Smooth muscle cell (in vitro differentiated cells): ENCODE measurements around the gene OSBPL8. TPM values are rescaled to one million over a fixed set of nuclear protein-coding genes. Genes with fewer than 3 reads are reported as not detected.
"Not testable (repeated sequence)": the region's sequence is repeated elsewhere in the genome, so short reads cannot be mapped to it uniquely, and the experiment has no call there.

Experiments
- DNase-seq: peaks from one replicate; lab custom pipeline; 2025; ENCODE audit not compliant: unreplicated experiment; lab: John Stamatoyannopoulos, UW
- H2AFZ ChIP-seq: fragments of 200-600 bp; sonication (generic); 2 replicates; pipeline ENCODE4 v1.6.0; 2016; ENCODE audit warnings: antibody characterized with exemption, low read depth, mild to moderate bottlenecking
- H3F3A ChIP-seq: fragments of 200-600 bp; sonication (generic); 2 replicates; pipeline ENCODE4 v1.6.0; 2017; ENCODE audit warnings: antibody characterized with exemption, low read depth
- H3K27ac ChIP-seq: fragments of 200-600 bp; sonication (generic); 2 replicates; pipeline ENCODE4 v1.5.1; 2016; ENCODE audit warnings: low read depth, mild to moderate bottlenecking
- H3K27me3 ChIP-seq: fragments of 200-600 bp; sonication (generic); 2 replicates; pipeline ENCODE4 v1.6.1; 2016; ENCODE audit warnings: low read depth, mild to moderate bottlenecking
- H3K36me3 ChIP-seq: fragments of 200-600 bp; sonication (generic); 2 replicates; pipeline ENCODE4 v1.5.1; 2016; ENCODE audit warnings: low read depth
- H3K4me1 ChIP-seq: fragments of 200-600 bp; sonication (generic); 2 replicates; pipeline ENCODE4 v1.5.1; 2016; ENCODE audit warnings: low read depth
- H3K4me2 ChIP-seq: fragments of 200-600 bp; sonication (generic); 2 replicates; pipeline ENCODE4 v1.6.0; 2016; ENCODE audit warnings: mild to moderate bottlenecking
- H3K4me3 ChIP-seq: fragments of 200-600 bp; sonication (generic); 2 replicates; pipeline ENCODE4 v1.5.1; 2016; ENCODE audit warnings: mild to moderate bottlenecking
- H3K79me2 ChIP-seq: fragments of 200-600 bp; sonication (generic); 2 replicates; pipeline ENCODE4 v1.6.0; 2016; ENCODE audit warnings: low read depth, mild to moderate bottlenecking
- H3K9ac ChIP-seq: fragments of 200-600 bp; sonication (generic); 2 replicates; pipeline ENCODE4 v1.6.0; 2016; ENCODE audit warnings: low read depth
- H3K9me3 ChIP-seq: fragments of 200-600 bp; sonication (generic); replicated peaks from 2 replicates; pipeline ENCODE4 v1.5.1; 2016; ENCODE audit warnings: low read depth
- H4K20me1 ChIP-seq: fragments of 200-600 bp; sonication (generic); 2 replicates; pipeline ENCODE4 v1.6.0; 2016; ENCODE audit warnings: low read depth
- WGBS: methylation state at CpG from one replicate; pipeline ENCODE4 v1.1.7; 2016; ENCODE audit warnings: low lambda C conversion rate; 5-methylcytosine and 5-hydroxymethylcytosine counted together
- polyA plus RNA-seq: library from polyadenylated mRNA; unstranded; fragments of >200 nt; fragmentation: Nextera tagmentation; extraction: Ambion mirVana; gene quantifications from 2 replicates; pipeline ENCODE4 v1.2.1, GENCODE V29; 2016
- total RNA-seq: library from RNA; depleted of rRNA; stranded (reverse); fragments of >200 nt; gene quantifications from 2 replicates; pipeline ENCODE4 v1.2.3, GENCODE V29; 2014
- TF ChIP-seq, protein P1 (sequence below): fragments of 200-600 bp; sonication (generic); IDR thresholded peaks from 2 replicates; pipeline ENCODE4 v1.5.1; 2017; ENCODE audit warnings: borderline replicate concordance, mild to moderate bottlenecking, antibody characterized with exemption; ENCODE audit not compliant: insufficient read depth, poor library complexity, severe bottlenecking

Gene OSBPL8
- total and polyA plus RNA-seq, 2 experiments from 2014 or later = 32.0 to 108 TPM

DNA sequence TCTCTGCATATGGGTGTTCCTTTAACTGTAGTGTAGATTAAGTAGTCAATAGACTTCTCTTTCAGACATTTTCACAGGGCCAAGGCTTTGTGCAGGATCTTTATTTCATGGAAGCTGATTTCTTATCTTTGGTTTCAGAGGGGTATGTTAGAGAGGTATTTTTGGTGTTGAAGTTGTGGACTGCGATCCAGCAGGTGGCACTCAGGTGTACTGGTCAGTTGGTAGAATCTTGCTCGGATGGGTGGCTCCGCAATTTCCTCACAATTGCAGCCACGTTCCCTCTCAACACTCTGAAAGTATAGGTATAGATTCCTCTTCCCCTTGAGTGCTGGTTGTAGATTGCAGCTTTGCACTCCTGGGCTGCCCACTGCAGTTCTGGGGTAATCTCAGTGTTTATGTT, 44.3 kb downstream of the OSBPL8 start:
- WGBS = 98% methylated on average over 4 of the region's 4 CpGs
- H3K4me3 ChIP-seq = no peak overlapping the region
- peaks cover 69% of the 10 kb centered on the region for H3K79me2 ChIP-seq
- TF ChIP-seq, protein P1, sequence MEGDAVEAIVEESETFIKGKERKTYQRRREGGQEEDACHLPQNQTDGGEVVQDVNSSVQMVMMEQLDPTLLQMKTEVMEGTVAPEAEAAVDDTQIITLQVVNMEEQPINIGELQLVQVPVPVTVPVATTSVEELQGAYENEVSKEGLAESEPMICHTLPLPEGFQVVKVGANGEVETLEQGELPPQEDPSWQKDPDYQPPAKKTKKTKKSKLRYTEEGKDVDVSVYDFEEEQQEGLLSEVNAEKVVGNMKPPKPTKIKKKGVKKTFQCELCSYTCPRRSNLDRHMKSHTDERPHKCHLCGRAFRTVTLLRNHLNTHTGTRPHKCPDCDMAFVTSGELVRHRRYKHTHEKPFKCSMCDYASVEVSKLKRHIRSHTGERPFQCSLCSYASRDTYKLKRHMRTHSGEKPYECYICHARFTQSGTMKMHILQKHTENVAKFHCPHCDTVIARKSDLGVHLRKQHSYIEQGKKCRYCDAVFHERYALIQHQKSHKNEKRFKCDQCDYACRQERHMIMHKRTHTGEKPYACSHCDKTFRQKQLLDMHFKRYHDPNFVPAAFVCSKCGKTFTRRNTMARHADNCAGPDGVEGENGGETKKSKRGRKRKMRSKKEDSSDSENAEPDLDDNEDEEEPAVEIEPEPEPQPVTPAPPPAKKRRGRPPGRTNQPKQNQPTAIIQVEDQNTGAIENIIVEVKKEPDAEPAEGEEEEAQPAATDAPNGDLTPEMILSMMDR = no peak
- H3F3A ChIP-seq = no peaks in the 10 kb centered on the region
- H3K36me3 ChIP-seq = no peaks in the 10 kb centered on the region
- H3K4me2 ChIP-seq = no peak overlapping the region
- H2AFZ ChIP-seq = no peak overlapping the region
- peaks cover 3% of the 10 kb centered on the region for H3K9me3 ChIP-seq
- peaks cover 55% of the 10 kb centered on the region for H4K20me1 ChIP-seq
- no peaks in the 10 kb centered on the region for H3K4me1 ChIP-seq
- H3K9ac ChIP-seq = no peak overlapping the region
- DNase-seq = no peak
- H3K27me3 ChIP-seq = no peaks in the 10 kb centered on the region
- H3K27ac ChIP-seq = no peak overlapping the region

DNA sequence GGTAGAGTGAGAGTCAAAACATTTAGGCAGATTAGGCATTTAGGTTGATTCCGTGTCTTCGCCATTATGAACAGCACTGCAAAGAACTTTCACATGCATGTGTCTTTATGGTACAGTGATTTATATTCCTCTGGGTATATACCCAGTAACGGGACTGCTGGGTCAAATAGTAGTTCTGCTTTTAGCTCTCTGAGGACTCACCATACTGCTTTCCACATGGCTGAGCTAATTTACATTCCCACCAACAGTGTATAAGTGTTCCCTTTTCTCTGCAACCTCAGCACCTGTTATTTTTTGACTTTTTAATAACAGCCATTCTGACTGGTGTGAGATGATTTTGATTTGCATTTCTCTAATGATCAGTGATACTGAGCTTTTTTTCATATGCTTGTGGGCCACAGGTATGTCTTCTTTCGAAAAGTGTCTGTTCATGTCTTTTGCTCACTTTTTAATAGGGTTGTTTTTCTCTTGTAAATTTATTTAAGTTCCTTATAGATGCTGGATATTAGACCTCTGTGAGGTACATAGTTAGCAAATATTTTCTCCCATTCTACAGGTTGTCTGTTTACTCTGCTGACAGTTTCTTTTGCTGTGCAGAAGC, 48.4 kb downstream of the OSBPL8 start:
- H3K79me2 ChIP-seq = peaks cover 49% of the 10 kb centered on the region
- 98% methylated on average over 4 of the region's 4 CpGs for WGBS

DNA sequence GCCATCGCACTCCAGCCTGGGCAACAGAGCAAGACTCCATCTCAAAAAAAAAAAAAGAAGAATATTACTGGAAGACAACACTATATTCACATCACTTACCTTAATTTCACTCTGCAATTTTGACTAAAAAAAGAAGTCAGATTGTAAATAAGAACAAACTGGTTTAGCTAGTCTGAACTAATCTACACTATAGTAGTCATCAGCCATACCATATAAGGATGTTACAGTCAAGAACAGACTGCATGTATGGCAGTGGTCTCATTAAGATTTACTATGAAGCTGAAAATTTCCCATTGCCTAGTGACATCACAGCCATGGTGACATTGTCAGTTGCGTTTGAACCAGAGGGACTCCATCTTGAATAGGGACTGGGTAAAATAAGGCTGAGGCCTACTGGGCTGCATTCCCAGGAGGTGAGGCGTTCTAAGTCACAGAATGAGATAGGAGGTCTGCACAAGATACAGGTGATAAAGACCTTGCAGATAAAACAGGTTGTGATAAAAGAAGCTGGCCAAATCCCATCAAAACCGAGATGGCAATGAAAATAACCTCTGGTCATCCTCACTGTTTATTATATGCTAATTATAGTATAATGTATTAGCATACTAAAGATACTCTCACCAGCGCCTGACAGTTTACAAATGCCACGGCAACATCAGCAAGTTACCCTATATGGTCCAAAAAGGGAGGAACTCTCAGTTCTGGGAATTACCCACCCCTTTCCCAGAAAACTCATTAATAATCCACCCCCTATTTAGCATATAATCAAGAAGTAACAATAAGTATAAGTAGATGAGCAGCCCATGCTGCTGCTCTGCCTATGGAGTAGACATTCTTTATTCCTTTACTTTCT, 51.2 kb downstream of the OSBPL8 start:
- Histone ChIP-seq H3K4me3 (no peak overlapping the region), H3K79me2 (peaks cover 60% of the 10 kb centered on the region), H3K4me2 (no peak overlapping the region), H3K36me3 (no peaks in the 10 kb centered on the region), H3K27ac (no peak overlapping the region), H3K27me3 (no peaks in the 10 kb centered on the region), H3K9me3 (peaks cover 3% of the 10 kb centered on the region), H3K4me1 (peaks cover 3% of the 10 kb centered on the region), H2AFZ (no peak overlapping the region), H4K20me1 (peaks cover 58% of the 10 kb centered on the region), H3K9ac (no peak overlapping the region), H3F3A (no peaks in the 10 kb centered on the region)
- DNase-seq = no peak
- WGBS = 93% methylated on average over 6 of the region's 6 CpGs
- TF ChIP-seq, protein P1 = no peak

More for the DNA sequence above, 48.4 kb downstream of the OSBPL8 start:
- not testable (repeated sequence) for DNase-seq, H3K36me3 ChIP-seq, H3K4me1 ChIP-seq, H3K27me3 ChIP-seq, H3K27ac ChIP-seq, H3K4me3 ChIP-seq, H3K4me2 ChIP-seq, H2AFZ ChIP-seq, H3K9ac ChIP-seq, H3F3A ChIP-seq, H3K9me3 ChIP-seq
- H4K20me1 ChIP-seq = peaks cover 55% of the 10 kb centered on the region

DNA sequence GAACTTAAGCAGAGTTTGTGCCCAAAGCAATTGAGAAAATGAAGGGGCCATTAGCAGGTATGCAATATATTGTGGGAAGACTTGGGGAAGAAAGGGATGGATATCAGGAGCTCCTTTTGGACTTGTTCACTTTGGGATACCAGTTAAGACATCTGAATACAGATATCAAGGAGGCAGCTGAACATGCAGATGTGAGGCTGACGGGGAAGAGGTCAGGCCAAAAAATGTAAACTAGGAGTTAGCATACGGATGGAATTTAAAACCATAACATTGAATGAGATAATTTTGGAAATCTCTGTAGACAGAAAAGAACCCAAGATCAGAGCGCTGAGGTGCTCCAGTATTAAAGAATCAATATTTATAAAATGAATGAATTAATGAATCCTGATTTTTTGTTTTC, 53.4 kb downstream of the OSBPL8 start:
- Histone ChIP-seq H3K4me1 (peaks cover 3% of the 10 kb centered on the region), H3K9me3 (no peaks in the 10 kb centered on the region), H3K27me3 (no peaks in the 10 kb centered on the region), H3F3A (no peaks in the 10 kb centered on the region), H2AFZ (no peak overlapping the region), H3K4me2 (no peak overlapping the region), H3K4me3 (no peak overlapping the region), H3K9ac (no peak overlapping the region), H3K79me2 (peaks cover 46% of the 10 kb centered on the region), H3K36me3 (no peaks in the 10 kb centered on the region), H4K20me1 (peaks cover 69% of the 10 kb centered on the region), H3K27ac (no peak overlapping the region)
- DNase-seq = no peak
- TF ChIP-seq, protein P1 = no peak
- WGBS = 89% methylated on average over 3 of the region's 3 CpGs
